ENCODE data around the gene AFAP1L1.

DNA sequence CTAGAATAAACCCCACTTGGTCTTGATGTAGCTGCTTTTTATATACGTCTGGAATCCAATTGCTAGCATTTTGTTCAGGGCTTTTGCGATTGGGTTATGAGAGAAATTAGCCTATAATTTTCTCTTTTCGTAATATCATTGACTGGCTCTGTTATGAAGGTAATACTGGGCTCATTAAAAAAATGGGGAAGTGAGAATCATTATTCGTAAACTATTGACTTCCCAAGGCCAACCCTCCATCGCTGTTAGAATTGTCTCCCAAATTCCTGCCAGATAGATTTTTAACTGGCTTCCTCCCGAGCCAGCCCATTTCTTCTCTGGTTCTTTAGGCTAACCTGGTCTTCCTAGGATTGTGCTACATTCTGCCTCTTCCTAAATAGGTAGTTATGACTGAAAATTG, 37.7 kb downstream of the AFAP1L1 start:
- TF ChIP-seq, protein P1, sequence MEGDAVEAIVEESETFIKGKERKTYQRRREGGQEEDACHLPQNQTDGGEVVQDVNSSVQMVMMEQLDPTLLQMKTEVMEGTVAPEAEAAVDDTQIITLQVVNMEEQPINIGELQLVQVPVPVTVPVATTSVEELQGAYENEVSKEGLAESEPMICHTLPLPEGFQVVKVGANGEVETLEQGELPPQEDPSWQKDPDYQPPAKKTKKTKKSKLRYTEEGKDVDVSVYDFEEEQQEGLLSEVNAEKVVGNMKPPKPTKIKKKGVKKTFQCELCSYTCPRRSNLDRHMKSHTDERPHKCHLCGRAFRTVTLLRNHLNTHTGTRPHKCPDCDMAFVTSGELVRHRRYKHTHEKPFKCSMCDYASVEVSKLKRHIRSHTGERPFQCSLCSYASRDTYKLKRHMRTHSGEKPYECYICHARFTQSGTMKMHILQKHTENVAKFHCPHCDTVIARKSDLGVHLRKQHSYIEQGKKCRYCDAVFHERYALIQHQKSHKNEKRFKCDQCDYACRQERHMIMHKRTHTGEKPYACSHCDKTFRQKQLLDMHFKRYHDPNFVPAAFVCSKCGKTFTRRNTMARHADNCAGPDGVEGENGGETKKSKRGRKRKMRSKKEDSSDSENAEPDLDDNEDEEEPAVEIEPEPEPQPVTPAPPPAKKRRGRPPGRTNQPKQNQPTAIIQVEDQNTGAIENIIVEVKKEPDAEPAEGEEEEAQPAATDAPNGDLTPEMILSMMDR (IDR thresholded peaks at IDR 0.05) = no peak
- TF ChIP-seq, protein P2, sequence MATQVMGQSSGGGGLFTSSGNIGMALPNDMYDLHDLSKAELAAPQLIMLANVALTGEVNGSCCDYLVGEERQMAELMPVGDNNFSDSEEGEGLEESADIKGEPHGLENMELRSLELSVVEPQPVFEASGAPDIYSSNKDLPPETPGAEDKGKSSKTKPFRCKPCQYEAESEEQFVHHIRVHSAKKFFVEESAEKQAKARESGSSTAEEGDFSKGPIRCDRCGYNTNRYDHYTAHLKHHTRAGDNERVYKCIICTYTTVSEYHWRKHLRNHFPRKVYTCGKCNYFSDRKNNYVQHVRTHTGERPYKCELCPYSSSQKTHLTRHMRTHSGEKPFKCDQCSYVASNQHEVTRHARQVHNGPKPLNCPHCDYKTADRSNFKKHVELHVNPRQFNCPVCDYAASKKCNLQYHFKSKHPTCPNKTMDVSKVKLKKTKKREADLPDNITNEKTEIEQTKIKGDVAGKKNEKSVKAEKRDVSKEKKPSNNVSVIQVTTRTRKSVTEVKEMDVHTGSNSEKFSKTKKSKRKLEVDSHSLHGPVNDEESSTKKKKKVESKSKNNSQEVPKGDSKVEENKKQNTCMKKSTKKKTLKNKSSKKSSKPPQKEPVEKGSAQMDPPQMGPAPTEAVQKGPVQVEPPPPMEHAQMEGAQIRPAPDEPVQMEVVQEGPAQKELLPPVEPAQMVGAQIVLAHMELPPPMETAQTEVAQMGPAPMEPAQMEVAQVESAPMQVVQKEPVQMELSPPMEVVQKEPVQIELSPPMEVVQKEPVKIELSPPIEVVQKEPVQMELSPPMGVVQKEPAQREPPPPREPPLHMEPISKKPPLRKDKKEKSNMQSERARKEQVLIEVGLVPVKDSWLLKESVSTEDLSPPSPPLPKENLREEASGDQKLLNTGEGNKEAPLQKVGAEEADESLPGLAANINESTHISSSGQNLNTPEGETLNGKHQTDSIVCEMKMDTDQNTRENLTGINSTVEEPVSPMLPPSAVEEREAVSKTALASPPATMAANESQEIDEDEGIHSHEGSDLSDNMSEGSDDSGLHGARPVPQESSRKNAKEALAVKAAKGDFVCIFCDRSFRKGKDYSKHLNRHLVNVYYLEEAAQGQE (IDR thresholded peaks at IDR 0.05; ENCODE audit: insufficient read depth in 1 of 2, low read depth in 2 of 2, low read length in 1 of 2) = no peak
- TF ChIP-seq TCF7L2 (IDR thresholded peaks at IDR 0.05; ENCODE audit: low read depth, low read length) = no peak
- no peak for TF ChIP-seq POLR2AphosphoS5 (IDR thresholded peaks at IDR 0.05; ENCODE audit: low read depth, low read length)
- TF ChIP-seq SIN3A (IDR thresholded peaks at IDR 0.05; ENCODE audit: borderline replicate concordance, insufficient read depth, low read depth, low read length) = no peak
